ENCODE results near the gene TDRD5. TPM values are rescaled to one million over a fixed set of nuclear protein-coding genes. Genes with fewer than 3 reads are reported as not detected.
"Not testable (repeated sequence)": the region's sequence is repeated elsewhere in the genome, so short reads cannot be mapped to it uniquely, and the experiment has no call there.

TDRD5 gene
- total RNA-seq, 2 experiments from 2014 or later, result not detected

GRCh38 chr1:179661018-179661417 is 69.4 kb downstream of the TDRD5 start:
- Mint-ChIP-seq H3K27me3 (peaks cover 4% of the 10 kb centered on the region), H3K27ac (no peak overlapping the region), H3K4me3 (no peak overlapping the region), H3K9me3 (peaks cover 9% of the 10 kb centered on the region), H3K4me1 (ENCODE audit: low read depth) (no peaks in the 10 kb centered on the region), H3K36me3 (ENCODE audit: low read depth) (no peaks in the 10 kb centered on the region)
- no peak for ATAC-seq
- ChIA-PET CTCF (no interaction called here), POLR2A (no interaction called here)
- intact Hi-C loops (cut with micrococcal nuclease), result no loop called here
- DNase-seq, result no peak
- no peak for TF ChIP-seq CTCF (IDR thresholded peaks at IDR 0.05)

DNA sequence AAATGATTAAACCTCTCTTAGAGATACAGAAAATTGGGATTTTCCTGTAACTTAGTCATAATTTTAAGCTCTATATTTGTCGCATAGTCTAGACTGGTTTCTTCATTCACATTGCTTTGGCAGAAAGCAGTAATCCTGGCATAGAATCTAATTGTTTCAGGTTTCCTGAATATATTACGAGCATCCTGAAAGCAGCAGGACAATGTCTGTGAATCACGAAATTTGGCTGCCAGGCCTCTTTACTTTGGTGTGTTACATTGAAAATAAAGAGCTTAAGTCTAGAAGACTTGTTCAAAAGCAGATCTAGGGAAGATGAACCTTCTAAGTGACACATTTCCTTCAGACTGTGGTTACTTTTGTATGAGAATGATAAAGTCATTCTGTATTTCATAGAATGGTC is 72.2 kb downstream of the TDRD5 start:
- CTCF ChIA-PET, result interaction anchor here (0.8 to 0.9 kb wide), 2 partner anchors 14 to 43 kb away, joined by 3 to 4 read pairs; no protein-coding TSS in a partner anchor
- Mint-ChIP-seq H3K4me3 (no peak overlapping the region), H3K27me3 (peaks cover 6% of the 10 kb centered on the region), H3K9me3 (peaks cover 9% of the 10 kb centered on the region), H3K36me3 (ENCODE audit: low read depth) (no peaks in the 10 kb centered on the region), H3K27ac (no peak overlapping the region), H3K4me1 (ENCODE audit: low read depth) (no peaks in the 10 kb centered on the region)
- POLR2A ChIA-PET, result no interaction called here
- DNase-seq (no peak), ATAC-seq (no peak)
- intact Hi-C loops (cut with micrococcal nuclease), result no loop called here
- TF ChIP-seq CTCF (IDR thresholded peaks at IDR 0.05), result no peak

DNA sequence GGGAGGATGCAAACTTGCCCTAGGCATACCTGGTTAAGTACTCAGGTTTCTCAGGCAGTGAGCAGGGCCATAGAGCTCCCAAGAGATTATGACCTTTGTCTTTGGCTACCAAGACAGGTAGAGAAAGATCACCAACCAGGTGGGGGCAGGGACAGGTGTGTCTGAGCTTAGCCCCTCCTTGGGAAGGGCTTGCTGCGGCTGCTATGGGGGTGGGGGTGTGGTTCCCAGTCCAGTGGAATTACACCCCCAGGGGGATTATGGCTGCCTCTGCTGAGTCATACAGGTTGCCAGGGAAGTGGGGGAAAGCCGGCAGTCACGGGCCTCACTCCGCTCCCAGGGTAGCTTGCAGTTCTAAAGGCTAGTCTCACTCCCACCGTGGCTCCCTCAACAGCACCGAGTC is 86.2 kb downstream of the TDRD5 start:
- Mint-ChIP-seq H3K36me3 (ENCODE audit: low read depth) (no peaks in the 10 kb centered on the region), H3K27ac (no peak overlapping the region), H3K9me3 (no peaks in the 10 kb centered on the region), H3K27me3 (peaks cover 5% of the 10 kb centered on the region), H3K4me3 (no peak overlapping the region), H3K4me1 (ENCODE audit: low read depth) (no peaks in the 10 kb centered on the region)
- ChIA-PET POLR2A (no interaction called here), CTCF (interaction anchor here (0.7 to 1.4 kb wide), 4 partner anchors 14 to 137 kb away, joined by 3 to 4 read pairs (median 4); no protein-coding TSS in a partner anchor)
- TF ChIP-seq CTCF (IDR thresholded peaks at IDR 0.05), result no peak
- DNase-seq, result no peak
- intact Hi-C loops (cut with micrococcal nuclease), result no loop called here
- ATAC-seq, result no peak

GRCh38 chr1:179694530-179694929 is 102.9 kb downstream of the TDRD5 start:
- H3K9me3 Mint-ChIP-seq; H3K36me3 Mint-ChIP-seq (ENCODE audit: low read depth); intact Hi-C loops (cut with micrococcal nuclease); DNase-seq; ATAC-seq; POLR2A ChIA-PET; H3K4me3 Mint-ChIP-seq; H3K4me1 Mint-ChIP-seq (ENCODE audit: low read depth); H3K27ac Mint-ChIP-seq: not testable (repeated sequence)
- H3K27me3 Mint-ChIP-seq, result peaks cover 18% of the 10 kb centered on the region
- CTCF ChIA-PET, result interaction anchor here (3.7 to 20.9 kb wide), 2 partner anchors 12 to 118 kb away, joined by 17 to 634 read pairs; no protein-coding TSS in a partner anchor

DNA sequence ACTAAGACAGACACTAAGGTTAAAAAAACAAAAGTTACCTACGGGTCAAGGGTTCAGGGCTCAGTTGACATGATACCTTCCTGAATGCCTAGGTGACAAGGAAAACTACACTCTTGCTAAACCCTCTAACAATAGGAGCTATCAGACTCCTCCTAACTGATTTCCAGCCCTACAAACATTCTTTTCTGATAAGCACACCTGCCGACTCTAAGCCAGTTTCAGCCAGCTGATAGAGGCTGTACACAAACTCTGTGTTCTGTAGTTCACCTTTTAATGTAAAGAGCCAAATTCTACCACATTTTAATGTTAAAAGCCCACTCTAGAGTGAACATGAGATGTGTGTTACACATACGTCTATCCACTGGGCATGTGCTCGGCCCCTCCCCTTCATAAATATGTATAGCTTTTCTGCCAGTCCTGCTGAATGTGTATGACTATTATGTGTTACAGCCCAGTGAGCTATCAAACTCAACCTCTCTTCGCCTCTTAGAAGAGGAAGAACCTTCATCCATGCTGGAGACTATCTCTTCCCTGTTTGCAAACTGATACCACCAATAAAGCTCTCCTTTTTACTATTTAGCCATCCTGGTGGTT is 111.4 kb downstream of the TDRD5 start:
- no peak overlapping the region for H3K4me3 Mint-ChIP-seq
- H3K27me3 Mint-ChIP-seq, result peaks cover 3% of the 10 kb centered on the region
- DNase-seq (no peak), ATAC-seq (no peak)
- H3K27ac Mint-ChIP-seq, result no peak overlapping the region
- no peak for TF ChIP-seq CTCF (IDR thresholded peaks at IDR 0.05)
- intact Hi-C loops (cut with micrococcal nuclease), result no loop called here
- POLR2A ChIA-PET, result no interaction called here
- H3K9me3 Mint-ChIP-seq, result no peaks in the 10 kb centered on the region
- CTCF ChIA-PET, result interaction anchor here (1.1 to 20.9 kb wide), 2 partner anchors 109 to 165 kb away, joined by 4 to 634 read pairs; no protein-coding TSS in a partner anchor
- no peaks in the 10 kb centered on the region for H3K36me3 Mint-ChIP-seq (ENCODE audit: low read depth)
- peaks cover 2% of the 10 kb centered on the region for H3K4me1 Mint-ChIP-seq (ENCODE audit: low read depth)

All from activated CD8-positive, alpha-beta T cell treated with anti-CD3 and anti-CD28 coated beads for 36 hours (primary cell).